ENCODE measurements around the gene ITFG1. TPM values are rescaled to one million over a fixed set of nuclear protein-coding genes. Genes with fewer than 3 reads are reported as not detected.

Gene ITFG1
- total RNA-seq, result 10 to 100 TPM; 47.7 to 68.6 TPM

GRCh38 chr16:47460711-47461597, at the start of gene ITFG1, which contains the start of gene PHKB:
ITFG1 (minus strand) TSS chr16:47461063; CDS start chr16:47461045, 18 bp downstream.
PHKB (plus strand) TSS chr16:47461331; CDS start chr16:47461351, 20 bp downstream.
- no peak for TF ChIP-seq CTCF (IDR thresholded peaks at IDR 0.05)
- ATAC-seq (ENCODE audit: insufficient number of reproducible peaks, low FRiP score, low read depth) (peak; percentile 95), DNase-seq (ENCODE audit: low spot score) (peak; percentile 79)
- Histone ChIP-seq H3K36me3 (no peaks in the 10 kb centered on the region), H3K27ac (peak within 1 kb of the TSS; percentile 98 to 99), H3K4me3 (peak within 1 kb of the TSS; percentile 77), H3K4me1 (ENCODE audit: control insufficient read depth in 1 of 2, low read depth in 2 of 2) (peaks cover 26 to 47% of the 10 kb centered on the region in 2 donors), H3K27me3 (replicated peaks; ENCODE audit: insufficient read depth) (no peaks in the 10 kb centered on the region), H3K9me3 (no peaks in the 10 kb centered on the region)

DNA sequence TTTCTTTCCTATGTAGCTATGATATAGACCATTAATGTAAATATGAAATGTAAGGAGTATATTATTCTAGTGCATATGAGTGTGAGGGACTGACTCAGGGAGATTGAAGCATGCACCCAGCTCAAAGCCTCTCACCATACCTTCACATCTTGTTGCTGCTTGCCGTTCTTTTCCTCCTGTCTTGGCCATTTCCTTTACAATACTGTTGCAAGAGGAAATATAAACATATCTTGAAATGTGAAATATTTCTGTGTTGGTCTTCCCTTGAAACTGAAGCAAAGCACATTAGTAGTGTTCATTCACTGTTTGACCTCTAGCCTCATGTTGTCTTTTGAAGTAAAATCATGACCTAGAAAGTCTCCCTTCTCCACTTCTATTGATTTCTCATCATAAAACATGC, 46.8 kb upstream of the ITFG1 start:
- ATAC-seq (ENCODE audit: insufficient number of reproducible peaks, low FRiP score, low read depth) (no peak), DNase-seq (ENCODE audit: low spot score) (no peak)
- Histone ChIP-seq H3K27ac (no peak overlapping the region), H3K4me1 (ENCODE audit: control insufficient read depth in 1 of 2, low read depth in 2 of 2) (peaks cover 0 to under 1% of the 10 kb centered on the region in 2 donors), H3K4me3 (no peak overlapping the region), H3K27me3 (replicated peaks; ENCODE audit: insufficient read depth) (no peaks in the 10 kb centered on the region), H3K36me3 (peaks cover 16% of the 10 kb centered on the region), H3K9me3 (no peaks in the 10 kb centered on the region)
- no peak for TF ChIP-seq CTCF (IDR thresholded peaks at IDR 0.05)

DNA sequence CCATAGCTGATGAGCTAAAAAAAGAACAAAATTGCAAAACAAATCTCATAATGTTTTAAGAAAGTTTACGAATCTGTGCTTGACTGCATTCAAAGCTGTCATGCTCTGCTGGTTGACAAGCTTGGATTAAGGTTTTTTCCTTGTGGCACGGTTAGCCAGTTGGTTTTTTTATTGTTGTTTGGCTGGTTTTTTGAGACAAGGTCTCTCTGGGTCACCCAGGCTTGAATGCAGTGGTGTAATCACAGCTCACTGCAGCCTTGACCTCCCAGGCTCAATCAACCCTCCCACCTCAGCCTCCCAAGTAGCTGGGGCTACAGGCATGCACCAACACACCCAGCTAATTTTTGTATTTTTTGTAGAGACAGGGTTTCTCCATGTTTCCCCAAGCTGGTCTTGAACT, 45.9 kb upstream of the ITFG1 start:
- Histone ChIP-seq H3K9me3 (no peaks in the 10 kb centered on the region), H3K27me3 (replicated peaks; ENCODE audit: insufficient read depth) (no peaks in the 10 kb centered on the region), H3K27ac (no peak overlapping the region), H3K36me3 (peaks cover 14% of the 10 kb centered on the region), H3K4me1 (ENCODE audit: control insufficient read depth in 1 of 2, low read depth in 2 of 2) (peaks cover 3 to 6% of the 10 kb centered on the region in 2 donors), H3K4me3 (no peak overlapping the region)
- DNase-seq (ENCODE audit: low spot score), result no peak
- no peak for TF ChIP-seq CTCF (IDR thresholded peaks at IDR 0.05)
- ATAC-seq (ENCODE audit: insufficient number of reproducible peaks, low FRiP score, low read depth), result no peak

- Histone ChIP-seq H3K27ac (no peak overlapping the region), H3K4me3 (no peak overlapping the region), H3K4me1 (ENCODE audit: control insufficient read depth in 1 of 2, low read depth in 2 of 2) (peaks cover 3 to 6% of the 10 kb centered on the region in 2 donors), H3K9me3 (no peaks in the 10 kb centered on the region), H3K27me3 (replicated peaks; ENCODE audit: insufficient read depth) (no peaks in the 10 kb centered on the region), H3K36me3 (peaks cover 16% of the 10 kb centered on the region)
- no peak for TF ChIP-seq CTCF (IDR thresholded peaks at IDR 0.05)
- ATAC-seq (ENCODE audit: insufficient number of reproducible peaks, low FRiP score, low read depth), result no peak
- DNase-seq (ENCODE audit: low spot score), result no peak
Measured at GRCh38 chr16:47504599-47504998, 43.7 kb upstream of the ITFG1 start.

- no peak overlapping the region for H3K4me3 ChIP-seq
- H3K4me1 ChIP-seq (ENCODE audit: control insufficient read depth in 1 of 2, low read depth in 2 of 2), result peaks cover 3 to 6% of the 10 kb centered on the region in 2 donors
- DNase-seq (ENCODE audit: low spot score), result no peak
- peaks cover 21% of the 10 kb centered on the region for H3K36me3 ChIP-seq
- no peaks in the 10 kb centered on the region for H3K27me3 ChIP-seq (replicated peaks; ENCODE audit: insufficient read depth)
- H3K9me3 ChIP-seq, result no peaks in the 10 kb centered on the region
- ATAC-seq (ENCODE audit: insufficient number of reproducible peaks, low FRiP score, low read depth), result no peak
- no peak overlapping the region for H3K27ac ChIP-seq
- TF ChIP-seq CTCF (IDR thresholded peaks at IDR 0.05), result no peak
Measured at GRCh38 chr16:47503936-47504335, 43.1 kb upstream of the ITFG1 start.
